K562 (cell line): Measurements from ENCODE around the gene GREB1.

Source experiments
- CREB1 ChIP-seq, 2 experiments: sonication (generic) in 1 of 2; formaldehyde crosslinking in 1 of 2; IDR thresholded peaks; 2 replicates each; pipeline versions ENCODE4 v1.6.1 to v1.8.0; 2012 to 2022; ENCODE audit warnings: inconsistent platforms in 1 of 2, mild to moderate bottlenecking in 1 of 2, missing genetic modification reagents in 1 of 2, moderate library complexity in 1 of 2
- ZNF274 ChIP-seq: IDR thresholded peaks from 2 replicates; pipeline ENCODE4 v1.6.1; 2011; ENCODE audit warnings: low read depth, mild to moderate bottlenecking, low read length, moderate library complexity, borderline replicate concordance
- TF ChIP-seq, protein P1 (sequence below), 2 experiments: fragments of 450-650 bp in 1 of 2; sonication (generic) in 1 of 2; formaldehyde crosslinking; conservative IDR thresholded peaks; 2 replicates each; pipeline versions ENCODE4 v1.4.0 to v1.8.1; 2020 to 2022; ENCODE audit warnings: mild to moderate bottlenecking in 1 of 2, missing genetic modification reagents in 1 of 2

- TF ChIP-seq, protein P1, sequence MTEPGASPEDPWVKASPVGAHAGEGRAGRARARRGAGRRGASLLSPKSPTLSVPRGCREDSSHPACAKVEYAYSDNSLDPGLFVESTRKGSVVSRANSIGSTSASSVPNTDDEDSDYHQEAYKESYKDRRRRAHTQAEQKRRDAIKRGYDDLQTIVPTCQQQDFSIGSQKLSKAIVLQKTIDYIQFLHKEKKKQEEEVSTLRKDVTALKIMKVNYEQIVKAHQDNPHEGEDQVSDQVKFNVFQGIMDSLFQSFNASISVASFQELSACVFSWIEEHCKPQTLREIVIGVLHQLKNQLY (CRISPR knock-in tag; conservative IDR thresholded peaks at IDR 0.05): no peak
- TF ChIP-seq ZNF274 (no peak), CREB1 (IDR thresholded peaks at IDR 0.05) (no peak), CREB1 (CRISPR knock-in tag; IDR thresholded peaks at IDR 0.05) (no peak)
Observed at GRCh38 chr2:11494310-11494709, 39.5 kb upstream of the GREB1 start.
